OCI-LY1 (cell line): ENCODE results near the gene GLMN.

Experiments
- CTCF ChIP-seq: fragments of 200-600 bp; sonication (generic), shearing (Covaris generic); IDR thresholded peaks from 2 replicates; pipeline ENCODE4 v1.5.1; 2017; ENCODE audit warnings: mild to moderate bottlenecking, antibody characterized with exemption, low read length, moderate library complexity, mixed read lengths
- EZH2 ChIP-seq: fragments of 200-600 bp; sonication (generic), shearing (Covaris generic); IDR thresholded peaks from 2 replicates; pipeline ENCODE4 v1.8.0; 2017; ENCODE audit warnings: borderline replicate concordance, mixed run types, mild to moderate bottlenecking, antibody characterized with exemption, low read length, moderate library complexity, mixed read lengths

- TF ChIP-seq CTCF (no peak), EZH2 (no peak)
These were observed 2.2 kb upstream of the GLMN start for GRCh38 chr1:92301021-92301420.
